GM18951 (cell line): ENCODE data around the gene TOR2A.
"Not testable (repeated sequence)": the region's sequence is repeated elsewhere in the genome, so short reads cannot be mapped to it uniquely, and the experiment has no call there.

Source experiments
- POLR2A ChIP-seq: IDR thresholded peaks from 4 replicates; pipeline ENCODE4 v1.6.1; 2011; ENCODE audit warnings: mild to moderate bottlenecking; ENCODE audit not compliant: insufficient read length, insufficient read depth; ENCODE audit errors: extremely low read depth
- in situ Hi-C: fragments of 300-500 bp; cut with MboI; formaldehyde crosslinking; loops from one replicate; pipeline ENCODE4 v1.12.0; 2022; ENCODE audit warnings: low sequenced_read_pairs, mixed read lengths, inconsistent platforms; ENCODE audit not compliant: unreplicated experiment

TOR2A gene

DNA sequence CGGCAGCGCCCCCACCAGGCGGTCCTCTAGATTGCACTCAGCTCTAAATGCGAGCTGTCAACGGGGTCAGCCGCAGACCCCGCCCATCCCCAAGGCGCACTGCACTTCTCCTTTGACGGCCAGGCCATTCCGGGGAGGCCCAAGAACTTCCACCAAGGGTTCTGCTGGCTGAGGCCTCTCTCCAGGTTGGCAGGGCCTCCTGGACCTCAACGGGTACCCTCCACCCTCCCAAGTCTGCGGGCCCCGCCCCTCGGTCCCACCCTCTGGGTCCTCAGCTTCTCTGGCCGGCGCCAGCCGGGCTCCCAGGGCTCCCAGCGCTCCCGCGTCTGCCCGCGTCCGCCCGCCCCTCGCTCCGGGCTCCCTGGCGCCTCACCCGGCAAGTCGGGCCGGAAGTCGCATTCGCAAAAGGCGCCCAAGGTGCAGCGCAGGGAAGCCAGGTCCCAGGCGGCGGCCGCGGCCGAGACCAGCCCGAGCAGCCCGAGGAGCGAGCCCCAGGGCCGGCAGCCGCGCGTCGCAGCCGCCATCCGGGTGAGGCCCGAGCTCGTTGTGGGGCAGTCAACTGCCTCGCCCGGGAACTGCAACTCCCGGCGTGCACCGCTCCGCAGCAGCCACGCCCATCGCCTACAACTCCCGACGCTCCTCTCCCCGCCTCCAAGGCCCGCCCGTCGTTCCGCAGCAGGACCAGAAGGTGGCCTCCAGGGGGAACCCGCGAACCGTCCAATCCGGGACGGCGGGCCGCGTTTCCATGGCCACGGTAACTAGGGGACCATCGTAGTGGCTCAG lies at the start of gene TOR2A:
TOR2A (minus strand) TSS at position 548 of the 783 bp plus-strand sequence; CDS start at position 524, 24 bp downstream.
- peak; percentile 83 for TF ChIP-seq POLR2A
- in situ Hi-C loops: loop anchor here (10.0 kb wide), 1 partner anchor 180 kb away; the partner anchor contains the start of gene ST6GALNAC4

GRCh38 chr9:127783111-127784008 lies 48.3 kb upstream of the TOR2A start:
- in situ Hi-C loops: no loop called here
- TF ChIP-seq POLR2A: peak; percentile 46

DNA sequence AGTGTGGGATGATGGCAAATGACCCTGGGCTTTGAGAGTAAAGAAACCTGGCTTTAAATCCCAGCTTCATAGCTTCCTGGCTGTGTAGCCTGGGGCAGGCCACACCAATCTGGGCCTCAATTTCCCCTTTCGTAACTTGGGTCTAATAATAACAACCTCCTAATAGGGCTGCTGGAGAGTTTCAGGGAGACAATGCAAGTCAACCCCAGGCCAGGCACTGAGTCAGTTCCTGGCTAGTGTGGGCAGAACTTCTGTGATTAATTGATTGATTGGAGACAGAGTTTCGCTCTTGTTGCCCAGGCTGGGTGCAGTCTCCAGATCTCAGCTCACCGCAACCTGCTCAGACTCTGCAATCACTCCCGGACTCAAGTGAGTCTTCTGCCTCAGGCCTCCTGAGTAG lies 46.7 kb upstream of the TOR2A start:
- in situ Hi-C loops: no loop called here
- no peak for TF ChIP-seq POLR2A

- in situ Hi-C loops: not testable (repeated sequence)
These were observed 45.8 kb upstream of the TOR2A start for GRCh38 chr9:127780909-127781308.

DNA sequence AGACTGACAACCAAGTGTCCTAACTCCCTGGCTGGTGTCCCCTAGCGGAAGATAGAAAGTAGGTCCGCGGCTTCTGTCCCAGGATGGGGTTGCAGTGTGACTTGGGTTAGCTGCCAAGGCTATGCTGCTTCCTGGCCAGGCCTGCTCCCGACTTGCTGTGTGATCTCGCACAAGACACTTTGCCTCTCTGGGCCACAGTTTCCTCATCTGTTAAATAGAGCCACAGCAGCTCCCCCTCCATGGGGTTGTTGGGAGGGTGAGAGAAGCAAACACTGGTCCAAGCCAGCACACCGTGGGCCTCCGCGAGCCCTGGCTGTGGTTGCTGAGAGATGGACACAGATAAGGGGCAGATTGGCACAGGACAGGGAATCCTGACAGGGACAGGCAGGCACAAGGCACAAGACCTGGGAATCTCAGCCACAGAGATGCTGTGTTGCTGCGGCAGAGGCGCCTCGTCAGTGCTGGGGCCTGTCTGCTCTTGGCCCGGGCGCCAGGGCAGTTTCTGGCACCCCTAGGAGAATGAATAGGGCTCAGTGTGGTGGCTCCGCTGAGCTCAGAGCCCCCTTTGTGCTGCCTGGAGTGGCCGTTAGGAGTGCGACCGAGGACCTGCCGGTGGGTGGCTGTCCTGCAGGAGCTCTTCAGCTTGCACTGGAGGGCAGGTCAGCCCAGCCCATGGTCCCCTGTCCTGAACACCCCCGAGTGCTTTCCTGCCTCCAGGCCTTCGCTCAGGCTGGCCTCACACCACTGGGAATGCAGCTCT lies 45.2 kb upstream of the TOR2A start:
- in situ Hi-C loops: no loop called here
- TF ChIP-seq POLR2A: no peak

DNA sequence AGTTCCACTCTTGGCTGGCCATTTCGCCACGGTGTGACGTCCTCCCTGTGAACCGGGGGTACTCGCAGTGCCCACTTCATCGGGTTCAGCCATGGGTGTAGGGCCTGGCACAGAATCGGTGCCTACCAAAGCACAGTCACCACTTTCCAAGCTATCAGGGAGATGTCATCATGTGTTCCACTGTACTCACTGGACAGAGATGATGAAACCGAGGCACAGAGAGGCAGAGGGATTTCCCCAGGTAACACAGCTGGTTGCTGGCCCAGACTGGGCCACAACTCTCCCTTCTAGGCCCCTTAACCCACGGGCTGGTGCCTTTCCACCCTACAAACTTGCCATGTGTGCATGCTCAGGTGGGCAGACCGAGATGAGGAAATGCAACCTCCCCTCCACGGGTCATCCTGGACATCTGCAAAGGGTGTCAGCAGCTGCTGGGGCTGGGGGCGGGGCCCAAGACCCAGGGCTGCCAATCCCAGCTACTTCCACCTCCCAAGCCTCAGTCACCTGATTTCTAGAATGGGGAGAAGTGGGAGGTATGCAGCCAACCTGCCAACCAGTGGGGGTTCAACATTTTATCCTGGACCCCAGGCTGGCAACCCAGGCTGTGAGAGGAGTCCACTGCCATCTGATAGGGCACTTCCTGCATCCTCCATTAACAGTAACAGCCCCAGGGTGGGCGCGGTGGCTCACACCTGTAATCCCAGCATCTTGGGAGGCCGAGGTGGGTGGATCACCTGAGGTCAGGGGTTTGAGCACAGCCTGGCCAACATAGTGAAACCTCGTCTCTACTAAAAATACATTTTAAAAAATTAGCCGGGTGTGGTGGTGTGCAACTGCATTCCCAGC lies 44.3 kb upstream of the TOR2A start:
- TF ChIP-seq POLR2A: peak; percentile 55
- in situ Hi-C loops: no loop called here

DNA sequence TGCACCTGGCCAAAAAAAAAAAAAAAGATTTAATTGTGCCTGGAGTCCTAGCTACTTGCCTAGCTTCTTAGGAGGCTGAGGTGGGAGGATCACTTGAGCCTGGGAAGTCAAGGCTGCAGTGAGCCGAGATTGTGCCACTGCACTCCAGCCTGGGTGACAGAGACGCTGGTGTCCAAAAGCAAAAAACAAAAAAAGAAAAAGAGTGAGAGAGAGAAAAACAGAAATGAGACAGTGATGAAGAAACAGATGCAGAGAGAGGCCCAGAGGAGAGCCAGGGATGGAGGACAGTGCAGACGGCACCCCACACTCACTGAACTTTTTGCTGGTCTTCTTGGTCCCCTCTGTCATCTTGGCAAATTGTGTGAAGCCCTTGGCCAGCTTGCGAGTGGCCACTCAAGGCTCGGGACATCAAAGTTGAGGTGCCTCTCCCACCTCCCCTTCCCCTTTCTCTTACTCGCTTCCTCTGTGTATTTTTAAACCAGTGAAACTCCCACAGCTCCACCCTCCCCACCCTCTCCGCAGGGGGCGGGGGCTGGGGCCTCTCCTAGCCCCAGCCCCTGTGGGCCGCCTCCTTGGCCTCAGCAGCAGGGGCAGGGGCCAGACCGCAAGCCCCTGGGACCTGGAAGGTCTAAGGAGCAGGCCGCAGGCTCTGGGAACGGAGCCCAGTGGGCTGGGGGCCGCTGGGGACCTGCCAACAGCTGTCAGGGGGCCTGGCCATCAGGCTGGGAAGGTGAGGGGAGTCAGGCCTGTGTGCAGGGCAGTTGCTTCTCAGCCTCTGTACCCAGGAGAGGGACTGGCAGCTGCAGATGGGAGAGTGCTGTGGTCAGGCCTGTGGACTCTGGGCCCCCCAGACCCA lies 43.4 kb upstream of the TOR2A start, which contains the start of gene SH2D3C:
SH2D3C (minus strand) TSS at position 387 of the 856 bp plus-strand sequence; CDS start at position 348, 39 bp downstream.
- in situ Hi-C loops: no loop called here

DNA sequence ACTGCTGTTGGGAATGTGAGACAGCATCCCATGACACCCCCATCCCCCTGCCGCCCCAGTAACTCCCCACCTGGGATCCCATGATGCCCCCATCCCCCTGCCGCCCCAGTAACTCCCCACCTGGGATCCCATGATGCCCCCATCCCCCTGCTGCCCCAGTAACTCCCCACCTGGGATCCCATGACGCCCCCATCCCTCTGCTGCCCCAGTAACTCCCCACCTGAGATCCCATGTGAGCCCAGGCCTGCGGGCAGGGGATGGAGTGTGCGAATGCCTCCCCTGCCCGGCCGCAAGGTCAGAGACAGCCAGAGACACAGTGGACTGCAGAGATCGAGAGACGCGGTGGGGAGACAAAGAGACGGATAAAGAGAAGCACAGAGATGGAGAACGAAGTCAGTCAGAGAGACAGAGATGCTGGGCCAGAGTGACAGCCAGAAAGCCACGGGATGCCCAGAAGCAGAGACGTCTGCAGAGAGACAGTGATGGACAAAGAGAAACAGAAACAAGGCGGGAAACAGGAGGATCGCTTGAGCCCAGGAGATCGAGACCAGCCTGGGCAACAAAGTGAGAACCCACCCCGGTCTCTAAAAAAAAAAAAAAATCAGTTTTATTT lies 42.4 kb upstream of the TOR2A start:
- no peak for TF ChIP-seq POLR2A
- in situ Hi-C loops: no loop called here

More for the DNA sequence above, 43.4 kb upstream of the TOR2A start, which contains the start of gene SH2D3C:
- TF ChIP-seq POLR2A: peak; percentile 64

DNA sequence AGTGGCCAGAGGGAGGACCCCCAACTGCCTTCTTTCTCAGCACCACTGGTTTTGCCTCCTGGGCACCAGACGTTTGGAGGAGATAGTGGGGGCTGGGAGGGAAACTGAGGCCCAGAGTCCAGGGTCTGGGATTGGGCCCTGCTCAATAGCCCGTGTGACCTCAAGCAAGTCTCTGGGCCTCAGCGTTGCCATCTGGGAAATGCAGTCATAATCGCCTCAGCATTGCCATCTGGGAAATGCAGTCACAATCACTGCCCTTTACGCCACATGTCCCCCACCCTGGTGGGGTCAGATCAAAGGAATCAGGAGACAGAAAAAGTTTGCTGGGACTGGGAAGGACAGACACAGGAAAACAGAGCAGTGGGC lies 41.8 kb upstream of the TOR2A start:
- in situ Hi-C loops: no loop called here
- peak; percentile 3 for TF ChIP-seq POLR2A

- peak; percentile 42 for TF ChIP-seq POLR2A
- in situ Hi-C loops: no loop called here
These were observed 41.3 kb upstream of the TOR2A start for GRCh38 chr9:127776195-127776923.
